ENCODE results near the gene SLC26A11. TPM values are rescaled to one million over a fixed set of nuclear protein-coding genes. Genes with fewer than 3 reads are reported as not detected.

SLC26A11 gene
- total and polyA plus RNA-seq, 2 donors (not counting 1 experiment from before 2014, with no cell fraction given) = 5.8 to 19.3 TPM

- DNase-seq (ENCODE audit: low read depth in 2 of 2) = no peak
- Histone ChIP-seq H3K4me3 (replicated peaks in 1 of 4; ENCODE audit: control extremely low read depth in 1 of 4, insufficient read depth in 1 of 4, low read depth in 3 of 4, low read length in 4 of 4) (no peak overlapping the region), H2AFZ (ENCODE audit: low read length) (no peak overlapping the region), H3K79me2 (ENCODE audit: control insufficient read depth, insufficient read depth, low read length) (no peaks in the 10 kb centered on the region), H3K9ac (ENCODE audit: insufficient read depth, low read length) (no peak overlapping the region), H3K27ac (ENCODE audit: insufficient read depth, low read length) (peak overlapping the region; percentile 91), H3K4me1 (ENCODE audit: control insufficient read depth, extremely low read depth, insufficient read depth, low read length) (peaks cover 9% of the 10 kb centered on the region), H3K4me2 (ENCODE audit: extremely low read depth, insufficient read depth, low read length) (no peak overlapping the region), H4K20me1 (ENCODE audit: control insufficient read depth, extremely low read depth, insufficient read depth, low read length) (no peaks in the 10 kb centered on the region), H3K27me3 (ENCODE audit: control insufficient read depth, insufficient read depth, low read length) (no peaks in the 10 kb centered on the region), H3K9me3 (ENCODE audit: control insufficient read depth, insufficient read depth, low read depth, low read length) (no peaks in the 10 kb centered on the region), H3K36me3 (ENCODE audit: control insufficient read depth, insufficient read depth, low read length) (peaks cover 2% of the 10 kb centered on the region)
- TF ChIP-seq EZH2 (IDR thresholded peaks at IDR 0.05; ENCODE audit: low read length, missing control alignments) (no peak), CTCF (conservative IDR thresholded peaks at IDR 0.05 in 1 of 2, IDR thresholded peaks at IDR 0.05 in 1 of 2; ENCODE audit: low read depth in 1 of 2, low read length in 2 of 2) (no peak)
These were observed 33.6 kb downstream of the SLC26A11 start for GRCh38 chr17:80253631-80254395.

- Histone ChIP-seq H3K4me2 (ENCODE audit: extremely low read depth, insufficient read depth, low read length) (peak overlapping the region; percentile 66), H4K20me1 (ENCODE audit: control insufficient read depth, extremely low read depth, insufficient read depth, low read length) (no peaks in the 10 kb centered on the region), H3K9ac (ENCODE audit: insufficient read depth, low read length) (no peak overlapping the region), H3K4me1 (ENCODE audit: control insufficient read depth, extremely low read depth, insufficient read depth, low read length) (peaks cover 9% of the 10 kb centered on the region), H3K79me2 (ENCODE audit: control insufficient read depth, insufficient read depth, low read length) (no peaks in the 10 kb centered on the region), H3K36me3 (ENCODE audit: control insufficient read depth, insufficient read depth, low read length) (peaks cover 2% of the 10 kb centered on the region), H3K27ac (ENCODE audit: insufficient read depth, low read length) (peak overlapping the region; percentile 91), H2AFZ (ENCODE audit: low read length) (no peak overlapping the region), H3K27me3 (ENCODE audit: control insufficient read depth, insufficient read depth, low read length) (no peaks in the 10 kb centered on the region), H3K9me3 (ENCODE audit: control insufficient read depth, insufficient read depth, low read depth, low read length) (no peaks in the 10 kb centered on the region), H3K4me3 (replicated peaks in 1 of 4; ENCODE audit: control extremely low read depth in 1 of 4, insufficient read depth in 1 of 4, low read depth in 3 of 4, low read length in 4 of 4) (no peak overlapping the region)
- DNase-seq (ENCODE audit: low read depth in 2 of 2) = peak; percentile 84 to 95
- TF ChIP-seq CTCF (conservative IDR thresholded peaks at IDR 0.05 in 1 of 2, IDR thresholded peaks at IDR 0.05 in 1 of 2; ENCODE audit: low read depth in 1 of 2, low read length in 2 of 2) (no peak), EZH2 (IDR thresholded peaks at IDR 0.05; ENCODE audit: low read length, missing control alignments) (no peak)
These were observed 34.4 kb downstream of the SLC26A11 start for GRCh38 chr17:80254396-80255251.

GRCh38 chr17:80256034-80256350 lies 35.8 kb downstream of the SLC26A11 start:
- H3K27ac ChIP-seq (ENCODE audit: insufficient read depth, low read length) = peak overlapping the region; percentile 91
- no peaks in the 10 kb centered on the region for H3K27me3 ChIP-seq (ENCODE audit: control insufficient read depth, insufficient read depth, low read length)
- no peak overlapping the region for H3K9ac ChIP-seq (ENCODE audit: insufficient read depth, low read length)
- H3K4me2 ChIP-seq (ENCODE audit: extremely low read depth, insufficient read depth, low read length) = no peak overlapping the region
- no peak overlapping the region for H3K4me3 ChIP-seq (replicated peaks in 1 of 4; ENCODE audit: control extremely low read depth in 1 of 4, insufficient read depth in 1 of 4, low read depth in 3 of 4, low read length in 4 of 4)
- no peak overlapping the region for H2AFZ ChIP-seq (ENCODE audit: low read length)
- TF ChIP-seq CTCF (conservative IDR thresholded peaks at IDR 0.05 in 1 of 2, IDR thresholded peaks at IDR 0.05 in 1 of 2; ENCODE audit: low read depth in 1 of 2, low read length in 2 of 2) = no peak
- no peak for TF ChIP-seq EZH2 (IDR thresholded peaks at IDR 0.05; ENCODE audit: low read length, missing control alignments)
- no peaks in the 10 kb centered on the region for H3K79me2 ChIP-seq (ENCODE audit: control insufficient read depth, insufficient read depth, low read length)
- H3K4me1 ChIP-seq (ENCODE audit: control insufficient read depth, extremely low read depth, insufficient read depth, low read length) = peaks cover 9% of the 10 kb centered on the region
- H4K20me1 ChIP-seq (ENCODE audit: control insufficient read depth, extremely low read depth, insufficient read depth, low read length) = no peaks in the 10 kb centered on the region
- H3K9me3 ChIP-seq (ENCODE audit: control insufficient read depth, insufficient read depth, low read depth, low read length) = no peaks in the 10 kb centered on the region
- no peak for DNase-seq (ENCODE audit: low read depth in 2 of 2)
- peaks cover 2% of the 10 kb centered on the region for H3K36me3 ChIP-seq (ENCODE audit: control insufficient read depth, insufficient read depth, low read length)
